Mesendoderm (in vitro differentiated cells): ENCODE measurements around the gene HOXC4.

Experiments
- DNase-seq: peaks from one replicate; pipeline ENCODE4 v3.0.0; 2013
- H2AK5ac ChIP-seq: 2 replicates; pipeline ENCODE4 v1.6.1; 2013; ENCODE audit warnings: low read length, inconsistent platforms
- H2BK120ac ChIP-seq: 2 replicates; pipeline ENCODE4 v1.6.1; 2013; ENCODE audit warnings: low read depth, mild to moderate bottlenecking, low read length, moderate library complexity, mixed read lengths
- H2BK15ac ChIP-seq: replicated peaks from 2 replicates; pipeline ENCODE4 v1.6.1; 2013; ENCODE audit warnings: low read depth, mild to moderate bottlenecking, moderate library complexity
- H2BK5ac ChIP-seq: 2 replicates; pipeline ENCODE4 v1.6.1; 2013; ENCODE audit warnings: low read length, inconsistent platforms
- H3K18ac ChIP-seq: 2 replicates; pipeline ENCODE4 v1.6.1; 2013; ENCODE audit warnings: mild to moderate bottlenecking, low read length, mixed read lengths
- H3K23ac ChIP-seq: one replicate; pipeline ENCODE4 v1.6.1; 2013; ENCODE audit warnings: low read length
- H3K27ac ChIP-seq: 2 replicates; pipeline ENCODE4 v1.5.1; 2013; ENCODE audit warnings: low read depth, mild to moderate bottlenecking, inconsistent platforms, low read length, moderate library complexity
- H3K27me3 ChIP-seq: 2 replicates; pipeline ENCODE4 v1.6.1; 2013; ENCODE audit warnings: low read length, control low read depth, mild to moderate bottlenecking, inconsistent platforms; ENCODE audit not compliant: insufficient read depth, poor library complexity
- H3K36me3 ChIP-seq: 2 replicates; pipeline ENCODE4 v1.6.1; 2013; ENCODE audit warnings: low read length, inconsistent platforms; ENCODE audit not compliant: control insufficient read depth, insufficient read depth
- H3K4ac ChIP-seq: one replicate; pipeline ENCODE4 v1.6.1; 2013; ENCODE audit warnings: low read depth, mild to moderate bottlenecking, low read length, moderate library complexity
- H3K4me1 ChIP-seq: 2 replicates; pipeline ENCODE4 v1.6.1; 2013; ENCODE audit warnings: low read depth, low read length, inconsistent platforms; ENCODE audit not compliant: control insufficient read depth
- H3K4me2 ChIP-seq: 2 replicates; pipeline ENCODE4 v1.6.1; 2013; ENCODE audit warnings: low read length
- H3K4me3 ChIP-seq: 2 replicates; pipeline ENCODE4 v1.5.1; 2013; ENCODE audit warnings: mild to moderate bottlenecking, low read length
- H3K56ac ChIP-seq: one replicate; pipeline ENCODE4 v1.6.1; 2013; ENCODE audit warnings: low read length
- H3K79me1 ChIP-seq: 2 replicates; pipeline ENCODE4 v1.6.1; 2013; ENCODE audit warnings: low read length, inconsistent platforms
- H3K79me2 ChIP-seq: 2 replicates; pipeline ENCODE4 v1.6.1; 2013; ENCODE audit warnings: mild to moderate bottlenecking, low read length; ENCODE audit not compliant: control insufficient read depth, insufficient read depth
- H3K9ac ChIP-seq: 2 replicates; pipeline ENCODE4 v1.6.1; 2013; ENCODE audit warnings: low read length, inconsistent platforms
- H4K5ac ChIP-seq: one replicate; pipeline ENCODE4 v1.6.1; 2013; ENCODE audit warnings: low read length
- H4K8ac ChIP-seq: one replicate; pipeline ENCODE4 v1.6.1; 2013; ENCODE audit warnings: low read depth, mild to moderate bottlenecking, control low read depth, low read length, moderate library complexity
- WGBS: extraction: QIAGEN DNeasy Blood & Tissue Kit; methylation state at CpG from one replicate; pipeline ENCODE4 v1.1.7; 2013; ENCODE audit warnings: low lambda C conversion rate, missing lambda C conversion rate; ENCODE audit not compliant: insufficient coverage; ENCODE audit errors: extremely low coverage; 5-methylcytosine and 5-hydroxymethylcytosine counted together

Gene HOXC4

DNA sequence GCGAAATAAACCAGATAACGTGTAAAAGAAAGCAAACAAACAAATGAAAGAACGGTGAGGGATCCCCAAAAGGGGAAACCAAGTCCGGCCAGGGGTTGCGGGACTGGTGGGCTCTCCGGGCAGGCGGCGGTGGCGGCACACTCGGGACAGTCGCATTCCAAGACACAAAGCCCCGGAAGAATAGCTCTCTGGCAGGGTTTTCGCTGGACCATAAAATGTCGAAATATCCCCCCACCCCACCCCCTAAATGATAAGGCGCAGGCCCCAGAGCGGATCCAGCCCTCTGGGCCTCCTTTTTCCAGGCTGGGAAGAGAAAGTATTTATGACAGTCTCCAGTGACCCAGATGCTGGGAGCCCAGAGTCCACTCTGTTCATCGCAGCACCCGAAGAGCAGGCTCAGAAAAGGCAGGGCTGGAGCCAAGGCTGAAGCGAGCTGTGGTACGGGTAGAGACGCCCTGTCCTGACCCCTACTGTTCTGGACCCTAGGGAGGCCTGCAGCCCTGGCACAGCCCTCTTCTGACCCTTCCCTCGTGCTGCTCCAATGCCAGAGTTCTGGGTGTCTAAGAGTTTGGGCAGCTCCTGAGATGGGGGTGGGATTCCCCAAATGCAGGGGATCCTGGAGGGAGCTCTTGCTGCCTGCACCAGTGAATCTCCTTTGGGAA, 46.9 kb upstream of the HOXC4 start:
- no peaks in the 10 kb centered on the region for H3K79me1 ChIP-seq
- no peak overlapping the region for H3K9ac ChIP-seq
- peaks cover 93% of the 10 kb centered on the region for H3K27me3 ChIP-seq
- H3K4ac ChIP-seq = no peak overlapping the region
- no peak overlapping the region for H2BK120ac ChIP-seq
- no peak overlapping the region for H3K4me3 ChIP-seq
- DNase-seq = no peak
- H3K4me2 ChIP-seq = no peak overlapping the region
- no peak overlapping the region for H3K18ac ChIP-seq
- H2BK15ac ChIP-seq = no peak overlapping the region
- H3K23ac ChIP-seq = no peak overlapping the region
- no peak overlapping the region for H3K56ac ChIP-seq
- no peaks in the 10 kb centered on the region for H3K36me3 ChIP-seq
- no CpG with 5 or more reads among the region's 22 CpGs for WGBS
- no peak overlapping the region for H4K5ac ChIP-seq
- H3K4me1 ChIP-seq = no peaks in the 10 kb centered on the region
- no peak overlapping the region for H3K27ac ChIP-seq
- H2AK5ac ChIP-seq = no peak overlapping the region
- H2BK5ac ChIP-seq = no peak overlapping the region
- no peaks in the 10 kb centered on the region for H3K79me2 ChIP-seq
- H4K8ac ChIP-seq = no peak overlapping the region

DNA sequence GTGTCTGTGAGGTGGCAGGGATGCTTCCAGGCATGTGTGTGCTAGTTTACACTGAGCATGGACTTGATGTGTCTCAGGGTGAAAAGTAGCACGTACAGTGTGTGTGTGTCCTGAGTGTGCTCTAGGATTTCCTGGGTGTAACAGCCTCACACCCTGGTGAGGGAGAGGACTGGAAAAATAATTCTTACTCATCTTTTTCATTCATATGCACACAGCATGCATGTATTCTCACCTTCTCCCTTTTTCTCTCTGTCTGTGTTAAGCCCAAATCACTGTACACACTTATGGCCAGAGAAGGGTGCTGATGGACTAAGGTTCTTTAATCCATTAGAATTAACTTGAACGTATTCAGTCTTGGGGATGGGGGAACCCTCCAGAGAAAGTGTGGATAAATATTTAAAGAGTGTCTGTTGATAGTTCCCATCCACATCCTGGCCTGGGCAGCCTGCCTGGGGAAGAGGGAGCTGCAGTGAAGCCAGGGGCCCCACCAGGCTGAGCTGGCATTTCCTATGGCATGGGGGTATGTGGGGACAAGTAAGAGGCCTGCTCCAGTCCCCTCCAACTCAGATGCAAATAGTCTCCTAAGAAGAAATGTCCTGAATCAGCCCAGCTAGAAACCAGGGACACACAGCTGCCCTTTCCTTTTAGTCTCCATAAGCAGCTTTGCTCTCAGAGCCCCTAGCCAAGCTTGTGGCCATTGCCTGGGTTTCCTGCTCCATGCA, 45.9 kb upstream of the HOXC4 start:
- H3K27ac ChIP-seq = no peak overlapping the region
- no peaks in the 10 kb centered on the region for H3K36me3 ChIP-seq
- no peaks in the 10 kb centered on the region for H3K79me2 ChIP-seq
- no peak overlapping the region for H4K8ac ChIP-seq
- H3K23ac ChIP-seq = no peak overlapping the region
- no peak overlapping the region for H2BK120ac ChIP-seq
- H3K79me1 ChIP-seq = no peaks in the 10 kb centered on the region
- WGBS = no CpG with 5 or more reads among the region's 2 CpGs
- H3K56ac ChIP-seq = no peak overlapping the region
- H3K4ac ChIP-seq = no peak overlapping the region
- no peak overlapping the region for H2BK15ac ChIP-seq
- H3K4me3 ChIP-seq = no peak overlapping the region
- H3K4me2 ChIP-seq = no peak overlapping the region
- H2BK5ac ChIP-seq = no peak overlapping the region
- H2AK5ac ChIP-seq = no peak overlapping the region
- H3K27me3 ChIP-seq = peaks cover 87% of the 10 kb centered on the region
- H3K18ac ChIP-seq = no peak overlapping the region
- no peak overlapping the region for H3K9ac ChIP-seq
- no peak for DNase-seq
- H3K4me1 ChIP-seq = no peaks in the 10 kb centered on the region
- no peak overlapping the region for H4K5ac ChIP-seq

DNA sequence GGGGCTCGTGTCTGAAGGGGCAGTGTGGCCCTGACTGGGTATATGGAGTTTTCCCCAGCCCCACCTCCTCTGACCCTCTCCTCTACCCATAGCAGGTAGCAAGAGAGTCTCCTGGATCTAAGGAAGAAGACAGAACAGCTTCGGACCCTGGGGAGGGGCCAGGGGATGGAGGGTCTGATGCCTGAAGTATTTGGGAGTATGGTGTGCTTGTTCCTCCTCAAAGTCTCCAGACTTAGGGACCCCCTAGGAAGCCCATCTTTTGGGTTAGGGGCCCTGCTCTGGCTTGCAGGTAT, 45.4 kb upstream of the HOXC4 start:
- no CpG with 5 or more reads among the region's 2 CpGs for WGBS

DNA sequence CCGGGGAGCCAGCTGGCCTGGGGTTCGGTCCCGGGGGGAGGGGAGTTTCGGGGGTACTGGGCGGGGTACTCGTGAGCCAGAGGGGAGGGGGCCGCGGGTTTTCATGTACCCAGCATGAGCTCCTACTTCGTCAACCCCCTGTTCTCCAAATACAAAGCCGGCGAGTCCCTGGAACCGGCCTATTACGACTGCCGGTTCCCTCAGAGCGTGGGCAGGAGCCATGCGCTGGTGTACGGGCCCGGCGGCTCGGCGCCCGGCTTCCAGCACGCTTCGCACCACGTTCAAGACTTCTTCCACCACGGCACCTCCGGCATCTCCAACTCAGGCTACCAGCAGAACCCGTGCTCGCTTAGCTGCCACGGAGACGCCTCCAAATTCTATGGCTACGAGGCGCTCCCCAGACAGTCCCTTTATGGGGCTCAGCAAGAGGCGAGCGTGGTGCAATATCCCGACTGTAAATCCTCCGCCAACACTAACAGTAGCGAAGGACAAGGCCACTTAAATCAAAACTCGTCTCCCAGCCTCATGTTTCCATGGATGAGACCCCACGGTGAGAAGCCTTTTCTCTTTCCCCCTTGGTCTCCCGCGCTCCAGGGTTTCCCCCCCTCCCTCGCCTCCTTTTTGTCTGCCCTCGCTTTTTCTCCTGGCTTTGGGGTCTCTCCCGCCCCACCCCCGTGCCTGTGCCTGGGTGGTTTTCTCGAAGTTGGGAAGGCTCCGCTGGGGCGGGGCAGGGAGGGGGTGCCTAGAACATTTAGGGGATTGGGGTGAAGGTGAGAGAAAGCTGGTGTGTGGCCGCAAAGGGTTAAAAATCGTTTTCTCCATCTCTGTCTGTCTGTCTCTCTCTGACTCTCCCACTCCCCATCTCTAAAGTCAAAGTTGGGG, 44.2 kb upstream of the HOXC4 start:
- Histone ChIP-seq H3K18ac (no peak overlapping the region), H3K27me3 (peaks cover 89% of the 10 kb centered on the region), H3K4me3 (no peak overlapping the region), H3K4me1 (no peaks in the 10 kb centered on the region), H3K79me1 (no peaks in the 10 kb centered on the region), H3K79me2 (no peaks in the 10 kb centered on the region), H3K27ac (no peak overlapping the region), H2BK15ac (no peak overlapping the region), H2BK5ac (no peak overlapping the region), H3K4me2 (no peak overlapping the region), H3K56ac (no peak overlapping the region), H3K4ac (no peak overlapping the region), H3K9ac (no peak overlapping the region), H3K23ac (no peak overlapping the region), H3K36me3 (no peaks in the 10 kb centered on the region), H2AK5ac (no peak overlapping the region), H4K8ac (no peak overlapping the region), H2BK120ac (no peak overlapping the region), H4K5ac (no peak overlapping the region)
- DNase-seq = no peak
- WGBS = no CpG with 5 or more reads among the region's 51 CpGs

More for the DNA sequence above, 45.4 kb upstream of the HOXC4 start:
- Histone ChIP-seq H3K4me1 (no peaks in the 10 kb centered on the region), H2BK15ac (no peak overlapping the region), H3K56ac (no peak overlapping the region), H3K23ac (no peak overlapping the region), H3K4me3 (no peak overlapping the region), H3K79me2 (no peaks in the 10 kb centered on the region), H3K9ac (no peak overlapping the region), H4K5ac (no peak overlapping the region), H2BK5ac (no peak overlapping the region), H3K27me3 (peaks cover 87% of the 10 kb centered on the region), H2BK120ac (no peak overlapping the region), H3K79me1 (no peaks in the 10 kb centered on the region), H3K36me3 (no peaks in the 10 kb centered on the region), H3K18ac (no peak overlapping the region), H3K27ac (no peak overlapping the region), H3K4ac (no peak overlapping the region), H4K8ac (no peak overlapping the region), H3K4me2 (no peak overlapping the region), H2AK5ac (no peak overlapping the region)
- DNase-seq = no peak

DNA sequence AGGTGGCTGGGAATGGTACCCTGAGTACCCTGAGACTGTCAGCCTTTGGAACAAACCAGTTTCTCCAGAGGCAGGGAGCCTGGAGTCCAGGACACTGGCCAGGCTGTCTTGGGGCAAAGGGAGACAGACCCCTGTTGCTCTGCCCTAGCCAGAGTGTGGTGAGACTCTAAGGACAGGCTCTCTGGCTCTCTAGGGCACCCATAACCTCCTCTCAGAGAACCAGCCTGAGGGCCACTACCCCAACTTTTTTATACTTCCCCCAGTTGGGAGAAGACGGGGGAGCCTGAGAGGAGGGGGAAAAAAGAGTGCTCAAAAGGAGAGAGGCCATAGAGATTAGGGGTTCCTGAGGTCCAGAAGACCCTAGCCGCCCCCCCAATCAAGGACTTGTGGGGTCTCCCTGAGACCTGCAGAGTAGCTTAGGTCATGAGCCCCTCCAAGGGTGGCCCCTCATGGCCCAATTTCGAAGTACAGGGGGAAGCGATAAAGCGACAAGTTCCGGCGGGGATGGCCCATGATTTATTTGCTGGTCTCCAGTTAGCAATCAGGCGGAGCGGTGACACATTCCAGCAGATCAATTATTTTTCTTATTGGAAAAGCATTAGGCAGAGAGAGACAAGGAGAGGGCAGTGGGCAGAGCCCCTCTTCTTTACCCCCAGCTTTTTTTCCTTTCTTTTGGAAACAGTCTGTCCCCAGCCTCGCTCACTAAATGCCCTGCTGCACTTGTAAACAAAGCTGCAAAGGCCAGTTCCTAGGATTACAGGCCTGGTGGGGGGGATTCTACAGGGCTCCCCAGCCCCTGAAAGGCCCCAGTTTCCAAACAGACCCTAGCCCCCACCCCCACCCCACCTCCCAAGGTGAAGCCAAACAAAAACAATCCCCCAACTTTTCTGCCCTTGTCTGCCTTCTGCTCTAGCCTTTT, 43.3 kb upstream of the HOXC4 start:
- Histone ChIP-seq H3K18ac (no peak overlapping the region), H4K5ac (no peak overlapping the region), H3K4ac (no peak overlapping the region), H3K4me2 (no peak overlapping the region), H3K9ac (no peak overlapping the region), H3K4me1 (no peaks in the 10 kb centered on the region), H3K79me1 (no peaks in the 10 kb centered on the region), H4K8ac (no peak overlapping the region), H2BK5ac (no peak overlapping the region), H2BK15ac (no peak overlapping the region), H3K36me3 (no peaks in the 10 kb centered on the region), H3K56ac (no peak overlapping the region), H3K27ac (no peak overlapping the region), H3K4me3 (no peak overlapping the region), H2BK120ac (no peak overlapping the region), H3K79me2 (no peaks in the 10 kb centered on the region), H3K23ac (no peak overlapping the region), H2AK5ac (no peak overlapping the region), H3K27me3 (peaks cover 89% of the 10 kb centered on the region)
- WGBS = no CpG with 5 or more reads among the region's 10 CpGs
- DNase-seq = no peak
